ENCODE data around the gene SS18L1.

Gene SS18L1

GRCh38 chr20:62222266-62222850 lies 78.8 kb downstream of the SS18L1 start:
- TF ChIP-seq EZH2phosphoT487 (IDR thresholded peaks at IDR 0.05; ENCODE audit: borderline replicate concordance) (no peak), CTCF (conservative IDR thresholded peaks at IDR 0.05; ENCODE audit: low read length) (no peak)
- Histone ChIP-seq H3K4me2 (ENCODE audit: low read depth, low read length, poor library complexity, severe bottlenecking) (no peak overlapping the region), H2AFZ (ENCODE audit: low read length) (no peak overlapping the region), H3K9ac (ENCODE audit: low read depth, low read length, poor library complexity, severe bottlenecking) (no peak overlapping the region), H3K4me1 (ENCODE audit: insufficient read depth, low read length, poor library complexity, severe bottlenecking) (no peaks in the 10 kb centered on the region), H3K4me3 (ENCODE audit: low read length, poor library complexity, severe bottlenecking) (no peak overlapping the region), H3K36me3 (ENCODE audit: insufficient read depth, low read length) (no peaks in the 10 kb centered on the region), H3K27me3 (ENCODE audit: insufficient read depth, low read length, poor library complexity, severe bottlenecking) (no peaks in the 10 kb centered on the region), H3K9me3 (ENCODE audit: insufficient read depth, low read depth, low read length) (no peaks in the 10 kb centered on the region), H3K79me2 (ENCODE audit: insufficient read depth, low read length) (no peaks in the 10 kb centered on the region), H4K20me1 (ENCODE audit: insufficient read depth, low read length, poor library complexity, severe bottlenecking) (no peaks in the 10 kb centered on the region), H3K9me2 (replicated peaks; ENCODE audit: low read depth, low read length) (no peaks in the 10 kb centered on the region), H3F3A (ENCODE audit: low read depth) (no peaks in the 10 kb centered on the region)

DNA sequence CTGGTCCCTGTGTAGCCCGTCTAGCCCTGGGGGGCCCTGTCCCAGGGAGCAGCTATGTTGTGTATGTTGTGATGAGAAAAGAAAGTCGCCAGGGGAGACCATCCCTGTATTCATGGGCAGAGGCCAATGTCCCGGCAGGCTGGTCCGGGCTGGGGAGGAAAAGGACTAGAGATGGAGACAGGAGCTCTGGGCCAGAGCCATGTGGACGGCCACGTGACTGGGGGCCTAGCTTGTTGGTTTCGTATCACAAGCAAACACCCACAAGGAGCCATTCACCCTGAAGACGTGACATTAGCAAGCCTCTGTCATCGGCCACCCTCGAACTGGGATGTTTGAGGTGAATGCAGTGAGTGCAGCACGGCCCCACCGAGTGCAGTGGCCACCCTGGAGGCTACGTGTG lies 79.4 kb downstream of the SS18L1 start:
- no peak overlapping the region for H3K4me3 ChIP-seq (ENCODE audit: low read length, poor library complexity, severe bottlenecking)
- H3K27me3 ChIP-seq (ENCODE audit: insufficient read depth, low read length, poor library complexity, severe bottlenecking) = no peaks in the 10 kb centered on the region
- no peaks in the 10 kb centered on the region for H3K9me2 ChIP-seq (replicated peaks; ENCODE audit: low read depth, low read length)
- TF ChIP-seq EZH2phosphoT487 (IDR thresholded peaks at IDR 0.05; ENCODE audit: borderline replicate concordance) = no peak
- no peak for TF ChIP-seq CTCF (conservative IDR thresholded peaks at IDR 0.05; ENCODE audit: low read length)
- no peak overlapping the region for H3K4me2 ChIP-seq (ENCODE audit: low read depth, low read length, poor library complexity, severe bottlenecking)
- no peaks in the 10 kb centered on the region for H3K79me2 ChIP-seq (ENCODE audit: insufficient read depth, low read length)
- no peaks in the 10 kb centered on the region for H3K9me3 ChIP-seq (ENCODE audit: insufficient read depth, low read depth, low read length)
- H3K9ac ChIP-seq (ENCODE audit: low read depth, low read length, poor library complexity, severe bottlenecking) = no peak overlapping the region
- H2AFZ ChIP-seq (ENCODE audit: low read length) = no peak overlapping the region
- no peaks in the 10 kb centered on the region for H4K20me1 ChIP-seq (ENCODE audit: insufficient read depth, low read length, poor library complexity, severe bottlenecking)
- H3F3A ChIP-seq (ENCODE audit: low read depth) = no peaks in the 10 kb centered on the region
- H3K36me3 ChIP-seq (ENCODE audit: insufficient read depth, low read length) = no peaks in the 10 kb centered on the region
- H3K4me1 ChIP-seq (ENCODE audit: insufficient read depth, low read length, poor library complexity, severe bottlenecking) = no peaks in the 10 kb centered on the region

GRCh38 chr20:62223571-62223970 lies 80.0 kb downstream of the SS18L1 start:
- Histone ChIP-seq H3K36me3 (ENCODE audit: insufficient read depth, low read length) (no peaks in the 10 kb centered on the region), H4K20me1 (ENCODE audit: insufficient read depth, low read length, poor library complexity, severe bottlenecking) (no peaks in the 10 kb centered on the region), H3K79me2 (ENCODE audit: insufficient read depth, low read length) (no peaks in the 10 kb centered on the region), H3K4me2 (ENCODE audit: low read depth, low read length, poor library complexity, severe bottlenecking) (no peak overlapping the region), H3F3A (ENCODE audit: low read depth) (no peaks in the 10 kb centered on the region), H3K9ac (ENCODE audit: low read depth, low read length, poor library complexity, severe bottlenecking) (no peak overlapping the region), H3K9me2 (replicated peaks; ENCODE audit: low read depth, low read length) (no peaks in the 10 kb centered on the region), H2AFZ (ENCODE audit: low read length) (no peak overlapping the region), H3K9me3 (ENCODE audit: insufficient read depth, low read depth, low read length) (no peaks in the 10 kb centered on the region), H3K4me3 (ENCODE audit: low read length, poor library complexity, severe bottlenecking) (no peak overlapping the region), H3K4me1 (ENCODE audit: insufficient read depth, low read length, poor library complexity, severe bottlenecking) (no peaks in the 10 kb centered on the region), H3K27me3 (ENCODE audit: insufficient read depth, low read length, poor library complexity, severe bottlenecking) (no peaks in the 10 kb centered on the region)
- TF ChIP-seq CTCF (conservative IDR thresholded peaks at IDR 0.05; ENCODE audit: low read length) (no peak), EZH2phosphoT487 (IDR thresholded peaks at IDR 0.05; ENCODE audit: borderline replicate concordance) (no peak)
